ENCODE measurements around the gene CCR5. TPM values are rescaled to one million over a fixed set of nuclear protein-coding genes. Genes with fewer than 3 reads are reported as not detected.

Gene CCR5
- total and polyA plus RNA-seq, 4 donors: 0.06 to 0.75 (median 0.37) TPM

DNA sequence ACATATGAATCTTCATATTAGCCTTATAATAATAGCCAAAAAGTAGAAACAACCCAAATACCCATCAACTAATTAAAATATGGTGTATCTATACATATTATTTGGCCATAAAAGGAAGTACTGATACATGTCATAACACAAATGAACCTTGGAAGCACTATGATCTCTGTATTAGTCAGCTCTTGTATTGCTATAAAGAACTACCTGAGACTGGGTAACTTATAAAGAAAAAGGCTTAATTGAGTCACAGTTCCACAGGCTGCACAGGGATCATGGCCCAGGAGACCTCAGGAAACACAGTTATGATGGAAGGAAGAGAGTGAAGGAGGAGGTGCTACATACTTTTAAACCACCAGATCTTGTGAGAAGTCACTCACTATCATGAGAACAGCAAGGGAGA, 32.8 kb upstream of the CCR5 start (continued):
- no peak for TF ChIP-seq JUND (IDR thresholded peaks at IDR 0.05)
- TF ChIP-seq NR2F2 (IDR thresholded peaks at IDR 0.05): no peak
- no peak for TF ChIP-seq YY1 (IDR thresholded peaks at IDR 0.05)
- TF ChIP-seq FOXA2 (IDR thresholded peaks at IDR 0.05): no peak

DNA sequence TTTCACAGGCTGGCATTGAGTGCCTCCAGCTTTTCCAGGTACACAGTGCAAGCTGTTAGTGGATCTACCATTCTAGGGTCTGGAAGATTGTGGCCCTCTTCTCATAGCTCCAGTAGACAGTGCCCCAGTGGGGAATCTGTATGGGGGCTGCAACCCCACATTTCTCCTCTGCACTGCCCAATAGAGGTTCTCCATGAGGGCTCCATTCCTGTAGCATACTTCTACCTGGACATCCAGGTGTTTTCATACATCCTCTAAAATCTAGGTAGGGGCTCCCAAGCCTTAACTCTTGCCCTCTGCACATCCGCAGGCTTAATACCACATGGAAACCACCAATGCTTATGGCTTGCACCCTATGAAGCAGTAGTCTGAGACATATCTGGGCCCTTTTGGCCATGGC, 31.9 kb upstream of the CCR5 start:
- no peaks in the 10 kb centered on the region for H3K27me3 ChIP-seq (ENCODE audit: control insufficient read depth in 4 of 4, insufficient read depth in 4 of 4, low read length in 3 of 4)
- no peak overlapping the region for H3K4me3 ChIP-seq (ENCODE audit: low read depth in 1 of 3, low read length in 3 of 3)
- peaks cover 4 to 13% (median 7%) of the 10 kb centered on the region in 4 donors for H3K9me3 ChIP-seq (ENCODE audit: control insufficient read depth in 4 of 4, low read length in 3 of 4)
- no peaks in the 10 kb centered on the region for H3K4me1 ChIP-seq (ENCODE audit: control insufficient read depth in 4 of 4, insufficient read depth in 4 of 4, low read length in 3 of 4)
- no peaks in the 10 kb centered on the region for H3K36me3 ChIP-seq (ENCODE audit: control insufficient read depth in 4 of 4, insufficient read depth in 3 of 4, low read depth in 1 of 4, low read length in 3 of 4)
- no peak overlapping the region for H3K9ac ChIP-seq (ENCODE audit: low read depth in 1 of 2, low read length in 2 of 2)
- TF ChIP-seq ATF3 (IDR thresholded peaks at IDR 0.05) (no peak), FOXA1 (IDR thresholded peaks at IDR 0.05) (no peak), EGR1 (IDR thresholded peaks at IDR 0.05; ENCODE audit: low read depth in 2 of 2) (no peak), HNF4A (conservative IDR thresholded peaks at IDR 0.05) (no peak), JUND (IDR thresholded peaks at IDR 0.05) (no peak), GABPA (IDR thresholded peaks at IDR 0.05 in 1 of 2, conservative IDR thresholded peaks at IDR 0.05 in 1 of 2) (no peak), FOXA2 (IDR thresholded peaks at IDR 0.05) (no peak), RAD21 (IDR thresholded peaks at IDR 0.05) (no peak), RXRA (IDR thresholded peaks at IDR 0.05) (no peak), HNF4G (IDR thresholded peaks at IDR 0.05) (no peak)
- TF ChIP-seq, protein P1, sequence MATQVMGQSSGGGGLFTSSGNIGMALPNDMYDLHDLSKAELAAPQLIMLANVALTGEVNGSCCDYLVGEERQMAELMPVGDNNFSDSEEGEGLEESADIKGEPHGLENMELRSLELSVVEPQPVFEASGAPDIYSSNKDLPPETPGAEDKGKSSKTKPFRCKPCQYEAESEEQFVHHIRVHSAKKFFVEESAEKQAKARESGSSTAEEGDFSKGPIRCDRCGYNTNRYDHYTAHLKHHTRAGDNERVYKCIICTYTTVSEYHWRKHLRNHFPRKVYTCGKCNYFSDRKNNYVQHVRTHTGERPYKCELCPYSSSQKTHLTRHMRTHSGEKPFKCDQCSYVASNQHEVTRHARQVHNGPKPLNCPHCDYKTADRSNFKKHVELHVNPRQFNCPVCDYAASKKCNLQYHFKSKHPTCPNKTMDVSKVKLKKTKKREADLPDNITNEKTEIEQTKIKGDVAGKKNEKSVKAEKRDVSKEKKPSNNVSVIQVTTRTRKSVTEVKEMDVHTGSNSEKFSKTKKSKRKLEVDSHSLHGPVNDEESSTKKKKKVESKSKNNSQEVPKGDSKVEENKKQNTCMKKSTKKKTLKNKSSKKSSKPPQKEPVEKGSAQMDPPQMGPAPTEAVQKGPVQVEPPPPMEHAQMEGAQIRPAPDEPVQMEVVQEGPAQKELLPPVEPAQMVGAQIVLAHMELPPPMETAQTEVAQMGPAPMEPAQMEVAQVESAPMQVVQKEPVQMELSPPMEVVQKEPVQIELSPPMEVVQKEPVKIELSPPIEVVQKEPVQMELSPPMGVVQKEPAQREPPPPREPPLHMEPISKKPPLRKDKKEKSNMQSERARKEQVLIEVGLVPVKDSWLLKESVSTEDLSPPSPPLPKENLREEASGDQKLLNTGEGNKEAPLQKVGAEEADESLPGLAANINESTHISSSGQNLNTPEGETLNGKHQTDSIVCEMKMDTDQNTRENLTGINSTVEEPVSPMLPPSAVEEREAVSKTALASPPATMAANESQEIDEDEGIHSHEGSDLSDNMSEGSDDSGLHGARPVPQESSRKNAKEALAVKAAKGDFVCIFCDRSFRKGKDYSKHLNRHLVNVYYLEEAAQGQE (IDR thresholded peaks at IDR 0.05): no peak
- TF ChIP-seq, protein P2, sequence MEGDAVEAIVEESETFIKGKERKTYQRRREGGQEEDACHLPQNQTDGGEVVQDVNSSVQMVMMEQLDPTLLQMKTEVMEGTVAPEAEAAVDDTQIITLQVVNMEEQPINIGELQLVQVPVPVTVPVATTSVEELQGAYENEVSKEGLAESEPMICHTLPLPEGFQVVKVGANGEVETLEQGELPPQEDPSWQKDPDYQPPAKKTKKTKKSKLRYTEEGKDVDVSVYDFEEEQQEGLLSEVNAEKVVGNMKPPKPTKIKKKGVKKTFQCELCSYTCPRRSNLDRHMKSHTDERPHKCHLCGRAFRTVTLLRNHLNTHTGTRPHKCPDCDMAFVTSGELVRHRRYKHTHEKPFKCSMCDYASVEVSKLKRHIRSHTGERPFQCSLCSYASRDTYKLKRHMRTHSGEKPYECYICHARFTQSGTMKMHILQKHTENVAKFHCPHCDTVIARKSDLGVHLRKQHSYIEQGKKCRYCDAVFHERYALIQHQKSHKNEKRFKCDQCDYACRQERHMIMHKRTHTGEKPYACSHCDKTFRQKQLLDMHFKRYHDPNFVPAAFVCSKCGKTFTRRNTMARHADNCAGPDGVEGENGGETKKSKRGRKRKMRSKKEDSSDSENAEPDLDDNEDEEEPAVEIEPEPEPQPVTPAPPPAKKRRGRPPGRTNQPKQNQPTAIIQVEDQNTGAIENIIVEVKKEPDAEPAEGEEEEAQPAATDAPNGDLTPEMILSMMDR (IDR thresholded peaks at IDR 0.05; ENCODE audit: low read depth, low read length, missing input control): no peak
- no peak for DNase-seq (ENCODE audit: low spot score)
- 91% methylated on average over 1 of the region's 1 CpG for WGBS
- H3K27ac ChIP-seq (ENCODE audit: low read depth in 1 of 2, low read length in 2 of 2): no peak overlapping the region

DNA sequence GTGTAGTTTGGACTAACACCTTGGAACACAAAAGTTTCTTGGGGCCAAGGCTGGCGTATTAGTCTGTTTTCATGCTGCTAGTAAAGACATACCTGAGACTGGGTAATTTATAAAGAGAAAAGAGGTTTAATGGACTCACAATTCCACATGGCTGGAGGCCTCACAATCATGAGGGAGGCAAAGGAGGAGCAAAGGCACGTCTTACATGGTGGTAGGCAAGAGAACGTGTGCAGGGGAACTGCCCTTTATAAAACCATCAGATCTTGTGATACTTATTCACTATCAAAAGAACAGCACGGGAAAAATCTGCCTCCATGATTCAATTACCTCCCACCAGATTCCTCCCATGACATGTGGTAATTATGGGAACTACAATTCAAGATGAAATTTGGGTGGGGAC, 26.3 kb upstream of the CCR5 start:
- 77% methylated on average over 4 of the region's 4 CpGs for WGBS
- Histone ChIP-seq H3K27ac (ENCODE audit: low read depth in 1 of 2, low read length in 2 of 2) (no peak overlapping the region), H3K9me3 (ENCODE audit: control insufficient read depth in 4 of 4, low read length in 3 of 4) (peaks cover 0 to 3% (median 1%) of the 10 kb centered on the region in 4 donors), H3K27me3 (ENCODE audit: control insufficient read depth in 4 of 4, insufficient read depth in 4 of 4, low read length in 3 of 4) (no peaks in the 10 kb centered on the region), H3K36me3 (ENCODE audit: control insufficient read depth in 4 of 4, insufficient read depth in 3 of 4, low read depth in 1 of 4, low read length in 3 of 4) (no peaks in the 10 kb centered on the region), H3K4me3 (ENCODE audit: low read depth in 1 of 3, low read length in 3 of 3) (no peak overlapping the region), H3K9ac (ENCODE audit: low read depth in 1 of 2, low read length in 2 of 2) (no peak overlapping the region), H3K4me1 (ENCODE audit: control insufficient read depth in 4 of 4, insufficient read depth in 4 of 4, low read length in 3 of 4) (no peaks in the 10 kb centered on the region)
- no peak for DNase-seq (ENCODE audit: low spot score)
- TF ChIP-seq FOXA2 (IDR thresholded peaks at IDR 0.05): no peak
- no peak for TF ChIP-seq SP1 (IDR thresholded peaks at IDR 0.05)
- TF ChIP-seq GABPA (IDR thresholded peaks at IDR 0.05 in 1 of 2, conservative IDR thresholded peaks at IDR 0.05 in 1 of 2): no peak
- TF ChIP-seq, protein P1 (IDR thresholded peaks at IDR 0.05): no peak
- no peak for TF ChIP-seq EGR1 (IDR thresholded peaks at IDR 0.05; ENCODE audit: low read depth in 2 of 2)
